Parathyroid adenoma (tissue), 2 donors: ENCODE results near the gene RNF121.

Source experiments
- H2AFZ ChIP-seq: fragments of 300-600 bp; sonication (generic); one replicate; pipeline ENCODE4 v1.7.0; 2017; ENCODE audit warnings: antibody characterized with exemption, mild to moderate bottlenecking
- H3K27ac ChIP-seq: fragments of 300-600 bp; sonication (generic); one replicate; pipeline ENCODE4 v1.7.0; 2017
- H3K27me3 ChIP-seq: fragments of 300-600 bp; sonication (generic); one replicate; pipeline ENCODE4 v1.7.0; 2017; ENCODE audit warnings: low read length; ENCODE audit not compliant: control insufficient read depth, insufficient read depth
- H3K36me3 ChIP-seq: fragments of 300-600 bp; sonication (generic); one replicate; pipeline ENCODE4 v1.7.0; 2017; ENCODE audit warnings: low read length; ENCODE audit not compliant: control insufficient read depth, insufficient read depth
- H3K4me1 ChIP-seq: fragments of 300-600 bp; sonication (generic); one replicate; pipeline ENCODE4 v1.7.0; 2017; ENCODE audit warnings: control low read depth
- H3K4me2 ChIP-seq: fragments of 300-600 bp; sonication (generic); one replicate; pipeline ENCODE4 v1.7.0; 2017; ENCODE audit warnings: low read length
- H3K4me3 ChIP-seq: fragments of 300-600 bp; sonication (generic); one replicate; pipeline ENCODE4 v1.7.0; 2017; ENCODE audit warnings: low read depth, low read length
- H3K79me2 ChIP-seq: fragments of 300-600 bp; sonication (generic); one replicate; pipeline ENCODE4 v1.7.0; 2017; ENCODE audit warnings: control low read depth
- H3K9ac ChIP-seq: fragments of 300-600 bp; sonication (generic); one replicate; pipeline ENCODE4 v1.7.0; 2017; ENCODE audit warnings: mild to moderate bottlenecking
- H3K9me3 ChIP-seq: fragments of 300-600 bp; sonication (generic); one replicate; pipeline ENCODE4 v1.7.0; 2017; ENCODE audit warnings: low read length; ENCODE audit not compliant: control insufficient read depth
- CTCF ChIP-seq: fragments of 300-600 bp; sonication (generic); IDR thresholded peaks from one replicate; pipeline ENCODE4 v1.7.0; 2017; ENCODE audit warnings: antibody characterized with exemption, mild to moderate bottlenecking
- donor health status: primary hyperparathyroidism.

RNF121 gene

GRCh38 chr11:71935338-71935925 lies 6.6 kb downstream of the RNF121 start:
- Histone ChIP-seq H3K27ac (no peak overlapping the region), H3K36me3 (no peaks in the 10 kb centered on the region), H3K4me2 (no peak overlapping the region), H3K9me3 (no peaks in the 10 kb centered on the region), H3K4me1 (peaks cover 6% of the 10 kb centered on the region), H3K27me3 (no peaks in the 10 kb centered on the region), H3K79me2 (peaks cover 4% of the 10 kb centered on the region), H2AFZ (no peak overlapping the region), H3K9ac (no peak overlapping the region), H3K4me3 (no peak overlapping the region)
- TF ChIP-seq CTCF = no peak

- peak overlapping the region; percentile 7 for H3K27ac ChIP-seq
- H3K79me2 ChIP-seq = peaks cover 8% of the 10 kb centered on the region
- H3K36me3 ChIP-seq = no peaks in the 10 kb centered on the region
- no peak for TF ChIP-seq CTCF
- no peak overlapping the region for H3K4me3 ChIP-seq
- H3K9ac ChIP-seq = no peak overlapping the region
- peaks cover 6% of the 10 kb centered on the region for H3K4me1 ChIP-seq
- no peaks in the 10 kb centered on the region for H3K9me3 ChIP-seq
- H2AFZ ChIP-seq = no peak overlapping the region
- H3K4me2 ChIP-seq = no peak overlapping the region
- no peaks in the 10 kb centered on the region for H3K27me3 ChIP-seq
Observed at GRCh38 chr11:71936825-71937224, 8.0 kb downstream of the RNF121 start.

GRCh38 chr11:71937826-71938225 lies 9.0 kb downstream of the RNF121 start:
- Histone ChIP-seq H3K27ac (no peak overlapping the region), H3K4me2 (no peak overlapping the region), H3K36me3 (no peaks in the 10 kb centered on the region), H3K4me3 (no peak overlapping the region), H2AFZ (no peak overlapping the region), H3K9me3 (no peaks in the 10 kb centered on the region), H3K27me3 (no peaks in the 10 kb centered on the region), H3K9ac (no peak overlapping the region), H3K79me2 (peaks cover 10% of the 10 kb centered on the region), H3K4me1 (peaks cover 6% of the 10 kb centered on the region)
- no peak for TF ChIP-seq CTCF

GRCh38 chr11:71940561-71941219 lies 11.8 kb downstream of the RNF121 start:
- Histone ChIP-seq H3K4me2 (no peak overlapping the region), H3K36me3 (no peaks in the 10 kb centered on the region), H3K27ac (no peak overlapping the region), H3K9ac (no peak overlapping the region), H3K4me3 (no peak overlapping the region), H3K79me2 (peaks cover 16% of the 10 kb centered on the region), H3K4me1 (no peaks in the 10 kb centered on the region), H2AFZ (no peak overlapping the region), H3K27me3 (no peaks in the 10 kb centered on the region), H3K9me3 (no peaks in the 10 kb centered on the region)
- TF ChIP-seq CTCF = no peak

- Histone ChIP-seq H3K27me3 (no peaks in the 10 kb centered on the region), H2AFZ (no peak overlapping the region), H3K4me2 (no peak overlapping the region), H3K9me3 (no peaks in the 10 kb centered on the region), H3K4me3 (no peak overlapping the region), H3K4me1 (no peaks in the 10 kb centered on the region), H3K27ac (no peak overlapping the region), H3K79me2 (peaks cover 24% of the 10 kb centered on the region), H3K36me3 (no peaks in the 10 kb centered on the region), H3K9ac (no peak overlapping the region)
- TF ChIP-seq CTCF = no peak
Observed at GRCh38 chr11:71946144-71946571, 17.3 kb downstream of the RNF121 start.
